ENCODE results near the gene PTPRG.

Gene PTPRG

DNA sequence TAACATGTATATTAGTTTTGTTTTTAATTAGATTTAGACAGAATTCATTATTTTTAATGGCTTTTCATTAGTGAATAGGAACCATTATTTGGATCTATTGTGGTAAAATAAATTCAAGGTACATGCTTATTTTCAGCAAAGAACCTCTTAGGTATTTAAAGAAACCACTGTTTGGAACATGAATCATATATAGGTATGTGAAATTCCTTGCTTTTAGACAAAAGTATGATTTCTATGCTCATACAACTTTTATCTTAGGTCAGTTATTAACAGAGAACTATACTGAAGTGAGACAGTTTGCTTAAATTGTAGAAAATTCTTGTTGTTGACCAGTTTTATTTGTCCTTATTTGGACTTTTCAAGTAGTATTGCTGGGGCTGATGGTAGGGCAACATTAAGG lies 422.1 kb downstream of the PTPRG start:
- no peak for DNase-seq

DNA sequence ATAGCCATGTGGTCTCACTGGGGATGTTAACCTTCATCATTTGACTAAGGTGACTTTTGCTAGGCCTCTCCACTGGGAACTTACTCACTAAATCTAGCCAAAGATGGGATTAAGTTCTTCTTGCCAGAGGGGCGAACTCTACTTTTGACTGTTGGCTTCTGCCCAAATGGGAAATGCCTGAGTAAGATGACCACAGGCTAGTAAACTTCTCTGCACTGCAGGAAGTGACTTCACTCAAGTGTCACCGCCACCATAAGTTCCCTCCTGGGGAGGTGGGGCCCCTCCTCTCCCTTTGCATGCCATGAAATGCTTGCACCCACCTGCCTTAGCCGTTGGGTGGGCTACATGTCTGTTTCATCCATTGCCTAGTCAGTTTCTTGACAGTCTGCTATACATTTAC lies 423.6 kb downstream of the PTPRG start:
- DNase-seq = no peak

DNA sequence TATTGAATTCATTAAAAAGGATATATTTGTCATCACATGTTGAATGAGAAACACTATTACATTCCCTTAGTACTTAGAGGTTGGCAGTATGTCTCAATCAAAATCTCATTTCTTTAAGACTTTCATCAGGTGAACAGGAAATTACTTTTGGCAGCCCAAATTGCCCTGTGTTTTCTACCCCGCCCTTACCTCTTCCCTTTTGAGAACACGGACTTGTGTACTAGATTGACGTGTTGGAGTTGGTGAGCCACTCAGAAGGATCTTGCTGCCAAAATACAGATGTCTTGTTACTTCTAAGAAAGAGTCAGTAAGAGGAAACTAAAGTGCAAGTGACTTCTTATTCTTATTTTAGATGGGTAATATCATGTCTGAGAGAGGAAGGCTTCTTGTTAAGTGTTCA lies 425.1 kb downstream of the PTPRG start:
- DNase-seq = no peak

DNA sequence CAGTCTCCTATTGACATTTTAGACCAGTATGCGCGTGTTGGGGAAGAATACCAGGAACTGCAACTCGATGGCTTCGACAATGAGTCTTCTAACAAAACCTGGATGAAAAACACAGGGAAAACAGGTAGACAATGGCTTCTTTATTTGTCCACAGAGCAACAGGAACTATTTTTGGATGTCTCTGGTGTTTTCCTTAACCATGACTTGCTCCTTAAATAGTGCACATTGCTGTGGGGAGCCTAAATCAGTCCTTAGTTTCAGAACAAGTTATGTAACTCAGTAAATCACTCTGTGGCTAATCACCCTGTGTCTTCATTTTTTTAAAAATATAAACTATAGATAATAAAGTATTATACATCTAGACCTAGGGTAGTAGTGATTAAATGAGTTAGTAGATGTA lies 428.3 kb downstream of the PTPRG start:
- no peak for DNase-seq

DNA sequence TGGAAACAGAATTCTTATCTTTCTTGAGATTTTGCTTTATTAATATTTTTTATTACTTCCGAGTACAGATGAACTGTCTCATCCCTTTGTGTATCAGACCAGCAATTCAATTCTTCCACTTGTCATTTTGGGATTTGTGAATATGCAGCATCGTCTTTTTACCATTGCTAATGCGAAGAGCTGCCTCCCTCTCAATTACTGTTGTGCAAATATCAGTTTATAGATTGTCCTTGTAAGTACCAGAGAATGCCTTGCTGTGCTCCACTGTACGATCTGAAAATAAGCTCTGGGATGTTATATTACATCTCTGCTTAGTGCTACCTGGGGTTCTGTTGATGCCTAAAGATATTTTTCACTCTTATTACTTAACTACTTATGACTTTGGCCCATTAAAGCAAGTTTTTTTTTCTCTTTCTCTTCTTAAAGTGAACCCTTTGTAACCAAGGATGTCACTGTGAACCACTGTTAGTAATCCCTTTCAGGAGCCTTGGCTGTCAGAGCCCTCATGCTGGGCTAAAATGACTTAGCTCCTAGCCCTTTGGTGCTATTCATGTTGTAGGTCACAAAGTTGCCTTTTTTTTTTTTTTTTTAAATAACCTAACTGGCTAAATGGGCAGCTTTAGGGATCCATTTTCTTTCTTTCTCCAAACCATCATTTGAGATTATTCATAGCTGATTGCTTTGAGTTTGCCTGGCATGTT lies 429.1 kb downstream of the PTPRG start:
- DNase-seq = no peak

DNA sequence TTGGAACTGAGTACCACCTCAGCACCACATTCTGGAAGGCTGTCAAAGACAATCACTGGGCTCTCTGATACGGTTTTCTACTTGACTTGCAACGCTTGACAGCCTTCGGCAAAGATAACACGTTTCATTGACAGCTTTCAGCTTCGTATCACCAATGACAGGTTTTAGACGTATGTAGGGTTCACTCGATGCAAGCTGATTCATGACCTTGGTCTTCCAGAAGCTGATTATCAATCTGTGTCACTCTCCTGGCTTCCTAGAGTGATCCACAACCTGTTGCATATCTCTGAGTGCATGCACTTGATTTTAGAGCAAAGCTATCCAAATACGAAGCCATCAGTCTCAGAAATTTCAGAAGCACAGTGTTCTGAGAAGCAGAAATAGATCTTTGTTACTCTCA lies 430.3 kb downstream of the PTPRG start:
- DNase-seq = no peak

DNA sequence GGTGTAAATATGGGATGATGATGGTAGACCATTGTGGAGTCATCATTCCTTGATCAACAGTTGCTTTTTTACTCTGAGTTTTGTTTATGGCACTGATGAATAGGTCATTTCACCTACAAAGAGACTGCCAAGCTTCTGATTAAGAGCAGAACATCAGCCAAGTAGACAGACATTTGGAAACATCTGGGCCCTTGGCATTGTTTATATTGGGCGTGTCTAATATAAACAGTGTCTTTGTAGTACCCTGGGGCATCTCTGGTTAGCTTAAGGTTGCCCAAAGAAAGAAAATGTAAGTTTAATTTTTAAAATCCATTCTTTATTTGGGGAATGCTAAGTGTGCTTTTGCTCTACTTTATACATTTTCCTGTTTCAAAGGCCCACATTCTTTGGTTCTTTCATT lies 435.0 kb downstream of the PTPRG start:
- DNase-seq = no peak

DNA sequence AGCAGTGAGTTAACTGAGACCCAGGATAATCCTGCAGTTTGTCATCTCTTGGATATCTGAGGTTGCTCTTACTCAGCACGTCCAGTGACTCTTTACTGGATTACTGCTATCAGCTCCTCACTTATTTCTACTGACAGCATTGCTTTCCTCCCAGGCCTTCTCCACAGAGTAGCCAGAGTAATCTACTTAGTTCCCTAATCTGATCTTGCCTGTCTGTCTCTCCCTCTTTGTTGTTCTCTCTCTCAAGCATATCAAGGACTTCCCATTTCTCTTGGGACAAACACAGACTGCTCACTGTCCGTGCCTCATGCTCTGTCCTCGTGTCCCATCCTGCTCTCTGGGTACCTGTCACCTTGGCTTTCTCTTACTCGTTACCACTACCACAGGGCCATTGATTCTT lies 435.7 kb downstream of the PTPRG start:
- DNase-seq = no peak

DNA sequence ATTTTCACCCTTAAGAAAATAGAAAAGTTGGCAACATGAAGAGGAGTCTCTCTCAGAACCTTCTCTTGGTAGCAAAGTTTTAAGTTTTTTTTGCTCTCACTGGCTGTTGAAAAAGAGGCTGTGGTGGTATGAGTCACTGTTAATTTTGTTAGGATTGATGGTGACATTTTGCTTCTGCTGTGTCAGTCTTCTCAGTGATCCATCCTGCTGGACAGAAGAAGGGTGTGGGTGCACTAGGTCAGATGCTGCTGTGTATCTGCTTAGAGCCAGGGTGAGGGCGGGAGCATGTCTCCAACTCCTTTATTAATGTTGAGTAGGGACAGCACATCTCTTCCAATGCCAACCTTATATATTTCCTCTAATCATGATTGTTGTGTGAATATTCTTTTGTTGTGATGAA lies 442.5 kb downstream of the PTPRG start:
- no peak for DNase-seq

DNA sequence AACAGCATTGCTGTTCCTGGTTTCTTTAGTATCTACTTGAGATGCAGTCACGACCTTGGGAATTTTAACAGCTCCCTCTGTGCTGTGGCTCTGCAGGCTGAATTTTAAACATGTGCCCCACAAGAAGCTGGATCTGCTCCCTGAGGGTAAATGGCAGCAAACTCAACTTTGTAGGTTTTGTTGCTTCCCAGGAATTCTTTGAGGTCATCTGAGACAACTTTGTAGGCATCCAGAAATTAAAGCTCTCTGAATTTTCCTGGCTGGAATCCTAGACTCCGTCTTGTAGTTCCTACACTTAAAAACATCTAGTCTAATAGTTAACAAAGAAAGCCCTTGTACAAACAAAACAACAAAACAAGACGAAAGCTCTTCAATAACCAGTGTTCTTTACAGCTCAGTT lies 445.7 kb downstream of the PTPRG start:
- no peak for DNase-seq

DNA sequence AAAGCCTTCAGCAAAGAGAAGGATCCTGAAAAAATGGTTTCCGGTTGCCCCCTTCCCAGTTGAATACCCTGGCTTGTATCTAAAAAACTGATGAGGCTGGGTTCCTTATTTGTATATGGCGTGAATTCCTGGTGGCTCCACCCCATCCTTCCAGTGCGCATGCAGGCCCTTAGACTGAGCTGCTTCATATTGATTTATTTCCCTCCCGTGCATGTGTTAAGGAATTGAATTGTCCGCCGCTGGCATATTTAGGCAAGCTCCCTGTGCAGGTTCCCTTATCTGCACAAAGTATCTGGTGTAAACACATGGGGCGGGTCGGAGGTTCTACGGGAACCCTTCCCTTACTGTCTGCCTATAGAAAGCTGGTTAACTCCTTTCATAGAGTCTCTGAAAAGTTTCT lies 449.6 kb downstream of the PTPRG start:
- DNase-seq = no peak

DNA sequence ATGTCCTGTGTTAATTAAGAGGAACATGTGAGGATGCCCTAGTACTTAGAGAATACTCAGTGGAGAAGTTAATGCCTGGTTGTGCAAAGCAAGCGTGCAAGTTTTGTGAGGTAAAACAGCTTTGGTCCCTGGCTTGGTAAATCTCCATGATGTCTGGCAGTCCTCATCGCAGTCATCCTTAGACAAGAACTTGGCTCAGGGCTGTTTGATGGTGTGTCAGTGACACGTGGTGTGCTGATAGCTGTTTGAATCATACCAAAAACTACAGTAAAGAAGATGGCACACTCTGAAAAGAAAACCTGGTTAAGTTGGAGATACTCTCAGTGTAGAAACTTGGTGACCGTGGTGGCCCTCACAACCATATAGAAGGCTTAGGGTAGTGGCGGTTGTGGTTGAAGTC lies 450.3 kb downstream of the PTPRG start:
- DNase-seq = no peak

DNA sequence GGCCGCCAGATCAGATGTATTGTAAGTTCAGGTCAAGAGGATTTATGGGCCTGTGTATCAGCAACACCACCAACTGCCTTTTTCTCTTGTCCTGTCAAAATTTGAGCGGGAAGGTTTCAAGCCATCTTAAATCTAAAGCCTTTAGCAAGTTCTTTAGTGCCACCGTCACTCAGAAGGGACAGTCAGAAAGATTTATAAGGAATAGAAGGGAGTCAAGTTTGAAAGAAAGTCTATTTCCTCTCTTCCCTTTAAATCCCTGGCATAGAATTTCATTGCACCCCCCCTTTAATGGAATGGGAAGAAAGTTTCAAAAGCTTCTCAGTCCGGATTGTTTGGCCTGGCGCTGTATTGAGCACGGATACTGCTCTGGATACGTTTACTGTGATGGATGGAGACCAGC lies 452.6 kb downstream of the PTPRG start:
- DNase-seq = no peak

DNA sequence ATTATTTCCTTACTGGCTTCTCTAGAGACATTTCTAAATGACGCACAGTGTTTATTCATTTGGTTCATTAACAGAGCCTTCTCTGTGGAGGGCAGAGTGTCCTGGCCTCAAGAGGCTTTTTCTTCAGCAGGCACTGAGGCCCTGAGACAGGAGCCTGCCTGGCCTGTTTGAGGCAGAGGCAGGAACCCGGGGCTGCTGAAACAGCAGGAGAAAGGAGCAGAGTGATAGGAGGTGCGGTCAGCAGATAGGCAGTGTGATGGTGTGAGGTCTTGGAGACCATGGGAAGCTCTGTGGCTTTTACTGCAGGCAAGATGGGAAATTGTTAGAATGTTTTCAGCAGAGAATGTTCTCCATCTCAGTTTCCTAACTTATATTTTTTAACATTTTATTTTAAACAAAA lies 453.7 kb downstream of the PTPRG start:
- no peak for DNase-seq

DNA sequence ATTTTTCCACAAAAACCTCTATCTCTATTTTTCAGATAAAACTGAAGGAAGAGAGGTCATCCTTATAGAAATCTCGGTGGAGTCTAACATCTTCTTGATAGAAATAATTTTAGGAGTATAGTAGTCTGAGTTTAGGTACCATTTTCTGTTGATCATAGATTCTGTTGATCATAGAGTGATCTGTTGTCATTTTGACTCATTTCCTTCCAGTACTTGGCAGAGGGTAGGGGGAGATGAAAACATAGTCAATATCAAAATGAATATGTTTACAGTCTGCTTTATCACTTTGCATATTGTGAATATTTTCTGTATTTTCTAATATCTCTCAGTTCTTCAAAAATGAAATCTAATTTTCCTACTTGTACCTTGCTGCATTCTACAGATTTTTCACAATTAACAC lies 458.5 kb downstream of the PTPRG start:
- DNase-seq = no peak

DNA sequence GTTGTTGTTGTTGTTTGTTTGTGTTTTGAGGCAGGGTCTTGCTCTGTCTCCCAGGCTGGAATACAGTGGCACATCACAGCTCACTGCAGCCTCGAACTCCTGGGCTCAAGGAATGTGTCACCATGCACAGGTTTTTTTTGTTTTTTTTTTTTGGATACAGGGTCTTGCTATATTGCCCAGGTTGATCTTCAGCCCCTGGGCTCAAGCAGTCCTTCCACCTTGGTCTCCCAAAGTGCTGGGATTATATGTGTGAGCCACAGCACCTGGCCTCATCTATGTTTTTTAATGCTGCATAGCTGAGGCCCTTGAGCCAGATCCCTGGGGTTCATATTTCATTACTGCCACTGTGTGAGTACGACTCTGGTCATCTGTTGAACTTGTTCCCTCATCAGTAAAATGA lies 459.3 kb downstream of the PTPRG start:
- no peak for DNase-seq

DNA sequence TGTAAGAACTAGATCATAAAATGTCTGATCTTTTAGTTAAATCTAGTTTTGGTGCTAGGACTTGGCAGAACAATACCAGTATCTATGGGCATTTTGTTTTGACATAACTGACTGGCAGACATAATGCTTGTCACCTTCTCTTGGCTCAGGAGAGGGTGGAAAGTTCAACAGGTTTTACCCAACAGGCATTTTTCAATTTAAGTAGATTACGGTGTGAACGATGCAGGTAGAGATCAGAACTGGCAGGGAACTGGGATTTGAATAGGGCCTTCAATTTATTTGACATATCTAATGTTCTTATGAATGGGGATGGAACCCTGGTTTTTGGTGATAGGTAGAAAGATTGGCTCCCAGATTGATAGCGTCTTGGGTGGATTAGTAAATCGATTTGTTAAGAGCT lies 460.9 kb downstream of the PTPRG start:
- DNase-seq = no peak

DNA sequence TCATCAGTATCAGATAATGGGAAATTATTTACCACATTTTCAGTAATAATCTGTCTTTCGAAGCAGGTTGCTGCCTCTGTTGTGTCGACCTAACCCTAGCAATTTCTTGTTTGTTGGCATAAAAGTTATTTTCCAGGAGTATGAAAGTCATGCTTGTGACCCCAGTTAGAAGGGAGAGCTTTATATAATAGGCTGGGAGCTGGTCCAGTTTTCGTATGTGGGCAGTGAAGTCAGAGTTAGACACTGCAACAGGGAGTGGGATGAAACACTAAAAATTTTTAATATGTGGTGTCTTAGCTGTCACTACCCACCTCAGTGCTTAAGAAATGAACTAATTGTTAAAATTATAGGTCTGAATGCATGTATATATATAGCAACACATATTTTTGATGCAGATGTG lies 463.5 kb downstream of the PTPRG start:
- DNase-seq = no peak

DNA sequence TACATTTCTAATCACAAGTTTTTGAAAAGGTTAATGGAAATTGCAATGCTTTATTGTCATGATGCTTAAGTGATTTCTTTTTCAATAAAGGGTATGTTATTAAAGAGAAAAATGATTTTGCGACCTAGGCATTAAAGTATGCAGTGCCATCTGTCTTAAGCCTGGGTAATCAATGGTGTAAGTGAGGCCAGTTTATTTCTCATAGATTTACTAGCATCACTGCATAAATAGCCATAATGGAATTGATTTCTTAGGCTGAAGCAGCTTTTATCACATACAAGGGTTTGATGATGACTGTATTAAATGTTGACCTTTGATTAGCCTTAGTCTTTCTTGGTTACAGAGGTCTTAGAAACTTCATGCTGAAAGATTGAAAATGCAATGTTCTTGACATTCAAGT lies 464.5 kb downstream of the PTPRG start:
- no peak for DNase-seq

DNA sequence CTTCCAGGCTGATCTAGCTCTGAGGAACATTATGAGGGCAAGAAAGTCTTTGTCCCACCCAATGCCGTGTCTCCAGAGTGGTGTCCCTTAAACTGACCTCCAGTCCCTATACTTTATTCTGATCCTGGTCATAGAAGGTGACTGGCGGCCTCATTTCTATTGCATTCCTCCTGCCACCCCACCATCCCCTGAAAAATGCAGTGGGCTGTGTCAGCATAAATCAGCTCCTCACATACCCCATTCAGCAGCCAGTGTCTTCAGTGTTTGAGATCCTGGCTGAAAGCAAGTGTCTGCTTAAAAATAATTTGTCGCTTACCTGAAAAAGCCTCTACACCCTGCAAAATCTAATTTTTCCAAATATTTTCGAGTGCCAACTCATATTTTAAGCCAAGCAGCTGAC lies 465.9 kb downstream of the PTPRG start:
- no peak for DNase-seq

DNA sequence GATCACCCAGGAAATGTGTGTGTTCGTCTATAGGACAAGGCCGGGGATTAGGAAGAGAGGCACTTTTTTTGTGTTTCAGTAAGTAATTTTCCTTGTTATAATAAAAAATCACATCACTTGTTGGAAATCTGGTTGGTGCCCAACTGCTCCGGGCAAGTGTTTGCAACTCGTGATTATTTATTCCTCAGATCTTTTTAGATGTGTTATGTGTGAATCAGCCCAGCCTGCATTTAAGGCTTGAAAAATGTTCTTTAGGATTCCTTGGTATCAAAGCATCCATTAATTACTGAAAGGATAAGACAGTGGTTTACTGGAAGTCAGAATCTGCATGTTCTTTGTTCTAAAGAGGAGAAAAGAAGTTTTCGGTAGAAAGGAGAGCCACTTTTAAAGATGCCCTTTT lies 466.4 kb downstream of the PTPRG start:
- DNase-seq = no peak

DNA sequence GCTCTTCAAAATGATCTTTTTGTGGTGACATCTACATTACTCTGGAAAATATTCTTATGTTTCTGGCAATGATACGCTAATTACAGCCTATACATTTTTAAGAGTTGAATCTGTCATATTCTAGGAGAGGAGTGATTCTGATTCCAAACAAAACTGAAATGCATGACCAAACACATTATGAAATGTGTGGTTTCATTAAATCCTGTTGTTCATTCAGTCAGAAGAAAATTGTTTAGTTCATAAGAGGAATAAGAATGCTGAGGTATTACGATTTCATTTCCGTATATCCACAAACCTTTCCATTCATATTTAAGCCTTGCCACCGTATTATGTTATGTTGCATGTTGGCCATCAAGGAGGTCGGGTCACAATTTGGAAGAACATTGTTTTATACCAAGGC lies 466.9 kb downstream of the PTPRG start:
- no peak for DNase-seq

DNA sequence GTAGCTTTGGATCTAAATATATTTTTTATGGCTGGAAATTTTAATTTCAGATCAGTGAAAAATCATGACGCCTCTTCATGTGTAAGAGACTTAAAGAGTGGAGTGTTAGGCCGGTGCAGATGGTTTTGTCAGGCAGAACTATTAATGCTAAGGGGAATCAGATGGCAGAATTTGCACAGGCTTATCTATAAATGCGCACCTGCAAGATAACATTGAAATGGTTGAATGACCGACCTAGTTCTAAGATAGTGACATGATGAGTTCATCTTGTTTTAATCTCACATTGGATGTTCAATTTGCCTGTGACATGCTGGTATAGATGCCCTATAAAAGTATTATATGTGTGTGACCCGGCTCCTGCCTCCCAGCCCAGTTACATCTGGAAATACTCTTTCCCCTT lies 471.4 kb downstream of the PTPRG start:
- DNase-seq = no peak

DNA sequence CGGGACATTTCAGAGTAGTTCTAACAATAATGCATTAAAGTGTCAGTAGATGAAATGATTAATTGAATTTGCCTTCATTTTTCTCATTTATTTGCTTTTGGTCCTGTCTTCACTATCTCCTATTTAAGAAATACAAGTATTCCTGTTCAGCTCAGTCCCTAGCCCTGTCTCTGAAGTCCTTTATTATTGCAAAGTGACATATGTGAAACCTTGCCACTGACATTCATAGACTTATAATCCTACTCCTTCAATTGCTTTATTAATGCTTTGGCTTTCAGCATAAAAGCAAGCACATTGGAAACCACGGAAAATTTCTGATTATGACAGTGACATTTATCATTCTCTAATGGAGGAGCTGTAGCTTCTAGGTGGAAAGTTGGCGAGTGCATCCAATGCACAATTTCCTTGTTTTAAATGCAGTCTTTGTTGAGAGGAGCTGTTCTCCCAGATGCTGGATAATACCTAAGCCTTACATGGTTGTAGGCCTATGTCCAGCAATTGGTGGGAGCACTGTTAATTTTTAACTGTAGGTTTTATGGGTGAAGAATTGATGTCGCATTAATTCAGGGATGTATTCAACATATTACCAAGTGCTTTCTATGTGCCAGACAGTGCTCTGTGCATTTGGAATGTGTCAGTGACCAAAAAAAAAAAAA lies 474.2 kb downstream of the PTPRG start:
- DNase-seq = no peak

DNA sequence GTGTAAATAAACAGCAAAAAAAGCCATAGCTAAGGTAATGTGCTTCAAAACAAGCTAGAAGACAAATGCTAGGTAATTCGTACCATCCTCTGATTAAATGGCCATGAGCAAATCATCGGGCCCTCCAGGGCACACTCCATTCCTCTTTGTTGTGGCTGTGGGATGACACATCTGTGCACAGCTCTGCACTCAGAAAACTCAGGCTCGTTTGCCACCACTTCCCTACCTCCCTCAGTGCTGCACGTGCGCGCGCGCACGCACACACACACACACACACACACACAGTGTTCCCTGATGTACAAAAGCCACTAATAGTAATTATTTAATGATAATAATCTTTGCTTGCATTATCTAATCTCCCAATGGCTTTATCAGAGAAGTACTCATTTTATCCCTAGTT lies 475.4 kb downstream of the PTPRG start:
- no peak for DNase-seq

All from hematopoietic multipotent progenitor cell treated with erythropoietin and hydrocortisone succinate and interleukin-3 and kit ligand, for 6 days (in vitro differentiated cells).